Spleen (tissue), 11 donors: ENCODE measurements around the gene SBNO1. TPM values are rescaled to one million over a fixed set of nuclear protein-coding genes. Genes with fewer than 3 reads are reported as not detected.

Source experiments
- DNase-seq: peaks from one replicate; pipeline ENCODE4 v3.0.0-alpha.2; 2020
- H3K27ac ChIP-seq, 8 donors: fragments of 200-600 bp; sonication (generic) in 7 of 8; 1 replicate in 4 of 8; 2 replicates in 4 of 8; pipeline versions ENCODE4 v1.5.0 to v1.8.0; 2016 to 2021; ENCODE audit warnings: inconsistent platforms in 4 of 8, mild to moderate bottlenecking in 4 of 8, moderate library complexity in 1 of 8
- H3K27me3 ChIP-seq, 7 donors: fragments of 200-600 bp; sonication (generic) in 6 of 7; replicated peaks in 1 of 7; 1 replicate in 4 of 7; 2 replicates in 3 of 7; pipeline versions ENCODE4 v1.5.0 to v1.8.0; 2016 to 2021; ENCODE audit warnings: inconsistent platforms in 3 of 7, mild to moderate bottlenecking in 1 of 7
- H3K36me3 ChIP-seq, 6 donors: fragments of 200-600 bp; sonication (generic) in 5 of 6; 1 replicate in 4 of 6; 2 replicates in 2 of 6; pipeline versions ENCODE4 v1.5.0 to v1.8.0; 2016 to 2021; ENCODE audit warnings: inconsistent platforms in 2 of 6
- H3K4me1 ChIP-seq, 6 donors: fragments of 200-600 bp; sonication (generic) in 5 of 6; 1 replicate in 3 of 6; 2 replicates in 3 of 6; pipeline versions ENCODE4 v1.5.0 to v1.8.0; 2016 to 2021; ENCODE audit warnings: inconsistent platforms in 3 of 6
- H3K4me3 ChIP-seq, 8 donors: fragments of 200-600 bp; sonication (generic) in 7 of 8; 1 replicate in 4 of 8; 2 replicates in 4 of 8; pipeline versions ENCODE4 v1.5.0 to v1.8.0; 2016 to 2021; ENCODE audit warnings: inconsistent platforms in 4 of 8, mild to moderate bottlenecking in 4 of 8, moderate library complexity in 2 of 8
- H3K9me3 ChIP-seq, 8 donors: fragments of 200-600 bp; sonication (generic) in 7 of 8; 1 replicate in 4 of 8; 2 replicates in 4 of 8; pipeline versions ENCODE4 v1.5.0 to v1.8.0; 2016 to 2021; ENCODE audit warnings: inconsistent platforms in 4 of 8
- CTCF ChIP-seq, 11 experiments: fragments of 200-600 bp in 7 of 11; fragments of 450-650 bp in 4 of 11; sonication (generic) in 4 of 11; IDR thresholded peaks in 8 of 11; conservative IDR thresholded peaks in 3 of 11; 1 replicate in 7 of 11; 2 replicates in 4 of 11; pipeline versions ENCODE4 v1.4.0 to v1.8.0; 2016 to 2021; ENCODE audit warnings: antibody characterized with exemption in 11 of 11, inconsistent platforms in 4 of 11, mild to moderate bottlenecking in 1 of 11
- POLR2A ChIP-seq, 3 donors: fragments of 450-650 bp; IDR thresholded peaks; one replicate each; pipeline ENCODE4 v1.5.1; 2017; ENCODE audit warnings: antibody characterized with exemption in 3 of 3, mild to moderate bottlenecking in 1 of 3
- POLR2AphosphoS5 ChIP-seq, 3 donors: sonication (generic); formaldehyde crosslinking; IDR thresholded peaks; one replicate each; pipeline ENCODE4 v1.5.1; 2017; ENCODE audit warnings: antibody characterized with exemption in 3 of 3
- WGBS, 5 donors: extraction: QIAGEN DNeasy Blood & Tissue Kit in 3 of 5; methylation state at CpG; one replicate each; pipeline versions ENCODE4 v1.1.5 to v1.1.7; 2013 to 2018; 5-methylcytosine and 5-hydroxymethylcytosine counted together
- intact Hi-C: fragments of 100-400 bp; cut with DNase I; formaldehyde crosslinking; loops from one replicate; pipeline ENCODE4 v1.15.0; 2023; ENCODE audit warnings: low total_unique reads
- polyA plus RNA-seq, 3 donors: library from polyadenylated mRNA; stranded (reverse); fragments of 200-250 nt; gene quantifications; one replicate each; pipeline ENCODE4 v1.2.1, GENCODE V29; 2013
- total RNA-seq, 7 donors: library from RNA; depleted of rRNA in 3 of 7; stranded (reverse); fragments of >200 nt in 3 of 7; fragmentation: NEBNext Ultra II Directional in 4 of 7; extraction: Animal tissue kit (Norgen Biotek cat#: 25700) in 4 of 7; gene quantifications; one replicate each; pipeline versions ENCODE4 v1.1.0 to v1.2.1, GENCODE V29; 2016 to 2021
- donor health status: healthy with polysubstance abuse.
- donor health status: DM: no; HTN: no; CAD: no; lungs with moderate emphysema.
- donor health status: DM: no; HTN: no; CAD: no.
- donor health status: Bipolar disorder and iron deficiency.
- donor health status: healthy.
- donor health status: DM: no; HTN: no; CAD: no.
- donor health status: DM: yes; HTN: yes; CAD: no.

SBNO1 gene
- total and polyA plus RNA-seq, 10 donors, result 4.1 to 35.0 (median 28.9) TPM

GRCh38 chr12:123363740-123364531 lies 711 bp downstream of the SBNO1 start:
- H3K9me3 ChIP-seq, result no peaks in the 10 kb centered on the region
- peaks cover 0 to 20% (median 2%) of the 10 kb centered on the region in 6 donors for H3K36me3 ChIP-seq
- peak overlapping the region; percentile 87 to 97 (median 94) for H3K27ac ChIP-seq
- H3K4me3 ChIP-seq, result peak overlapping the region; percentile 75 to 98 (median 92)
- WGBS, 5 donors, result 0 to 1% (median 0%) methylated on average over 12 to 62 of the region's 62 CpGs
- no peak for TF ChIP-seq POLR2A (IDR thresholded peaks at IDR 0.05)
- peaks cover 21 to 62% (median 43%) of the 10 kb centered on the region in 6 donors for H3K4me1 ChIP-seq
- DNase-seq, result peak; percentile 92
- H3K27me3 ChIP-seq, result no peaks in the 10 kb centered on the region
- intact Hi-C loops, result loop anchor here (10.0 kb wide), 1 partner anchor 101 kb away; no protein-coding TSS in a partner anchor

GRCh38 chr12:123363390-123363739 lies 1.3 kb downstream of the SBNO1 start:
- H3K36me3 ChIP-seq, result peaks cover 0 to 20% (median 2%) of the 10 kb centered on the region in 6 donors
- peak overlapping the region; percentile 75 to 98 (median 92) for H3K4me3 ChIP-seq
- 4 to 6% (median 4%) methylated on average over 9 of the region's 9 CpGs for WGBS, 5 donors
- peak overlapping the region; percentile 87 to 97 (median 94) for H3K27ac ChIP-seq
- TF ChIP-seq POLR2AphosphoS5 (IDR thresholded peaks at IDR 0.05), result no peak
- no peak for TF ChIP-seq CTCF (IDR thresholded peaks at IDR 0.05 in 8 of 11, conservative IDR thresholded peaks at IDR 0.05 in 3 of 11)
- TF ChIP-seq POLR2A (IDR thresholded peaks at IDR 0.05), result no peak
- H3K9me3 ChIP-seq, result no peaks in the 10 kb centered on the region
- H3K27me3 ChIP-seq, result no peaks in the 10 kb centered on the region
- DNase-seq, result no peak
- peaks cover 21 to 65% (median 45%) of the 10 kb centered on the region in 6 donors for H3K4me1 ChIP-seq
- intact Hi-C loops, result loop anchor here (10.0 kb wide), 1 partner anchor 101 kb away; no protein-coding TSS in a partner anchor

- Histone ChIP-seq H3K36me3 (peaks cover 0 to 57% (median 7%) of the 10 kb centered on the region in 6 donors), H3K4me1 (peaks cover 12 to 96% (median 61%) of the 10 kb centered on the region in 6 donors), H3K4me3 (no peak overlapping the region), H3K9me3 (no peaks in the 10 kb centered on the region), H3K27me3 (no peaks in the 10 kb centered on the region), H3K27ac (no peak overlapping the region)
- no peak for TF ChIP-seq POLR2A (IDR thresholded peaks at IDR 0.05)
- DNase-seq, result no peak
- WGBS, 5 donors, result 44 to 60% (median 55%) methylated on average over 1 of the region's 1 CpG
- intact Hi-C loops, result no loop called here
These were observed 6.6 kb downstream of the SBNO1 start for GRCh38 chr12:123358035-123358434.

- Histone ChIP-seq H3K4me3 (no peak overlapping the region), H3K4me1 (peaks cover 4 to 96% (median 58%) of the 10 kb centered on the region in 6 donors), H3K36me3 (peaks cover 0 to 60% (median 7%) of the 10 kb centered on the region in 6 donors), H3K27me3 (no peaks in the 10 kb centered on the region), H3K9me3 (no peaks in the 10 kb centered on the region), H3K27ac (no peak overlapping the region)
- WGBS, 5 donors, result 76 to 83% (median 82%) methylated on average over 7 of the region's 7 CpGs
- DNase-seq, result no peak
- TF ChIP-seq POLR2A (IDR thresholded peaks at IDR 0.05), result no peak
- TF ChIP-seq POLR2AphosphoS5 (IDR thresholded peaks at IDR 0.05), result no peak
- intact Hi-C loops, result no loop called here
These were observed 8.4 kb downstream of the SBNO1 start for GRCh38 chr12:123356159-123356670.

- Histone ChIP-seq H3K36me3 (peaks cover 0 to 55% (median 8%) of the 10 kb centered on the region in 6 donors), H3K27ac (no peak overlapping the region), H3K4me1 (peaks cover 0 to 96% (median 53%) of the 10 kb centered on the region in 6 donors), H3K9me3 (no peaks in the 10 kb centered on the region), H3K4me3 (no peak overlapping the region), H3K27me3 (no peaks in the 10 kb centered on the region)
- 82 to 91% (median 90%) methylated on average over 2 of the region's 2 CpGs for WGBS, 5 donors
- intact Hi-C loops, result no loop called here
- no peak for DNase-seq
- TF ChIP-seq CTCF (IDR thresholded peaks at IDR 0.05 in 8 of 11, conservative IDR thresholded peaks at IDR 0.05 in 3 of 11) (no peak), POLR2A (IDR thresholded peaks at IDR 0.05) (no peak), POLR2AphosphoS5 (IDR thresholded peaks at IDR 0.05) (no peak)
These were observed 10.0 kb downstream of the SBNO1 start for GRCh38 chr12:123354600-123354999.
